Ovary (tissue), 9 donors: Measurements from ENCODE around the gene PLA2G2E. TPM values are rescaled to one million over a fixed set of nuclear protein-coding genes. Genes with fewer than 3 reads are reported as not detected.

Source experiments
- DNase-seq, 5 donors: peaks; one replicate each; pipeline ENCODE4 v3.0.0-alpha.2; 2019 to 2020
- H3K27ac ChIP-seq, 2 donors: fragments of 200-600 bp; one replicate each; pipeline versions ENCODE4 v1.5.1 to v1.8.0; 2019 to 2022
- H3K27me3 ChIP-seq: fragments of 200-600 bp; one replicate; pipeline ENCODE4 v1.8.0; 2022
- H3K36me3 ChIP-seq: fragments of 200-600 bp; sonication (generic); one replicate; pipeline ENCODE4 v1.5.1; 2019
- H3K4me1 ChIP-seq: one replicate; pipeline ENCODE4 v1.8.1; 2013; ENCODE audit warnings: mild to moderate bottlenecking, moderate library complexity; ENCODE audit not compliant: insufficient read depth
- H3K4me3 ChIP-seq: fragments of 200-600 bp; sonication (generic); one replicate; pipeline ENCODE4 v1.5.1; 2017
- H3K9me3 ChIP-seq, 2 donors: fragments of 200-600 bp in 1 of 2; sonication (generic) in 1 of 2; one replicate each; pipeline versions ENCODE4 v1.5.1 to v1.8.1; 2013 to 2019; ENCODE audit warnings: mild to moderate bottlenecking in 1 of 2, moderate library complexity in 1 of 2
- EP300 ChIP-seq: sonication (generic); formaldehyde crosslinking; IDR thresholded peaks from one replicate; pipeline ENCODE4 v1.6.1; 2017; ENCODE audit warnings: antibody characterized with exemption
- POLR2A ChIP-seq: fragments of 450-650 bp; IDR thresholded peaks from one replicate; pipeline ENCODE4 v1.6.1; 2017; ENCODE audit warnings: antibody characterized with exemption, mild to moderate bottlenecking, moderate library complexity
- WGBS, 3 donors: extraction: QIAGEN DNeasy Blood & Tissue Kit in 1 of 3; methylation state at CpG; one replicate each; pipeline versions ENCODE4 v1.1.5 to v1.1.7; 2013 to 2017; 5-methylcytosine and 5-hydroxymethylcytosine counted together
- intact Hi-C, 4 donors: fragments of 100-400 bp; cut with DNase I; formaldehyde crosslinking; loops; one replicate each; pipeline versions ENCODE4 v1.11.0 to v1.15.1; 2022 to 2023
- polyA plus RNA-seq, 2 donors: library from polyadenylated mRNA; stranded (reverse); fragments of 200-250 nt in 1 of 2; fragments of 350-450 nt in 1 of 2; fragmentation: Illumina TruSeq in 1 of 2; extraction: RNeasy Lipid Tissue Mini Kit (QIAGEN cat#74804) in 1 of 2; gene quantifications; one replicate each; pipeline ENCODE4 v1.2.3, GENCODE V29; 2013 to 2014
- total RNA-seq, 7 donors: library from RNA; depleted of rRNA in 2 of 7; stranded (reverse); fragments of >200 nt in 2 of 7; fragmentation: NEBNext Ultra II Directional in 3 of 7; extraction: Animal tissue kit (Norgen Biotek cat#: 25700) in 3 of 7; gene quantifications; one replicate each; pipeline versions ENCODE4 v1.1.0 to v1.2.4, GENCODE V29; 2016 to 2023
- TF ChIP-seq, protein P1 (sequence below), 3 donors: fragments of 450-650 bp in 2 of 3; fragments of 200-600 bp in 1 of 3; IDR thresholded peaks; one replicate each; pipeline versions ENCODE4 v1.5.1 to v1.8.0; 2016 to 2022; ENCODE audit warnings: antibody characterized with exemption in 3 of 3, mild to moderate bottlenecking in 1 of 3
- donor health status: DM: no; HTN: no; CAD: no; lungs with moderate emphysema.
- donor health status: DM: no; HTN: no; CAD: no.
- donor health status: Bipolar disorder and iron deficiency.
- donor health status: DM: yes; HTN: yes; CAD: no.
- donor health status: DM: no; HTN: no; CAD: no.
- donor health status: DM: yes; HTN: yes; CAD: no.

Gene PLA2G2E
- total and polyA plus RNA-seq, 9 donors: not detected

DNA sequence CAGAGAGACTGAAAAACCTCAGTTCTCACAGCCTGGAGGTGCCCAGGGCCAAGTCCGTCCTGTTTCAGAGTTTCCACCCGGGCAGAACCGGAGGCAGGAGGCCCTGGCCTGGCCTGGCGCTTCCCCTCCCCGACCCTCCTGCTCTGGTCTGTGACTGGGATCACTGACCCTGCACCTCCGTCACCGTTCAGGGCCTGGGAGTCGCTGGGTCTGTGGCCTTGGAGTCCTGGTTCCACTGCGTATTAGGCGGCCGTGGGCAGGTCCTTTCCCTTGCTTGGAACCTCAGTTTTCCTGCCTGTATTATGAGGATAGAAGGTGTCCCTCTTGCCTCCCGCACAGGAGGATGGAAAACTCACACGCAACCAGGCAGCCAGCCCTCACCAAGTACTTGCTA lies 533 bp upstream of the PLA2G2E start:
- Histone ChIP-seq H3K4me1 (peaks cover 2% of the 10 kb centered on the region), H3K27ac (no peak overlapping the region), H3K4me3 (no peak overlapping the region), H3K27me3 (no peaks in the 10 kb centered on the region), H3K36me3 (no peaks in the 10 kb centered on the region), H3K9me3 (no peaks in the 10 kb centered on the region)
- no peak for TF ChIP-seq POLR2A
- TF ChIP-seq, protein P1, sequence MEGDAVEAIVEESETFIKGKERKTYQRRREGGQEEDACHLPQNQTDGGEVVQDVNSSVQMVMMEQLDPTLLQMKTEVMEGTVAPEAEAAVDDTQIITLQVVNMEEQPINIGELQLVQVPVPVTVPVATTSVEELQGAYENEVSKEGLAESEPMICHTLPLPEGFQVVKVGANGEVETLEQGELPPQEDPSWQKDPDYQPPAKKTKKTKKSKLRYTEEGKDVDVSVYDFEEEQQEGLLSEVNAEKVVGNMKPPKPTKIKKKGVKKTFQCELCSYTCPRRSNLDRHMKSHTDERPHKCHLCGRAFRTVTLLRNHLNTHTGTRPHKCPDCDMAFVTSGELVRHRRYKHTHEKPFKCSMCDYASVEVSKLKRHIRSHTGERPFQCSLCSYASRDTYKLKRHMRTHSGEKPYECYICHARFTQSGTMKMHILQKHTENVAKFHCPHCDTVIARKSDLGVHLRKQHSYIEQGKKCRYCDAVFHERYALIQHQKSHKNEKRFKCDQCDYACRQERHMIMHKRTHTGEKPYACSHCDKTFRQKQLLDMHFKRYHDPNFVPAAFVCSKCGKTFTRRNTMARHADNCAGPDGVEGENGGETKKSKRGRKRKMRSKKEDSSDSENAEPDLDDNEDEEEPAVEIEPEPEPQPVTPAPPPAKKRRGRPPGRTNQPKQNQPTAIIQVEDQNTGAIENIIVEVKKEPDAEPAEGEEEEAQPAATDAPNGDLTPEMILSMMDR (IDR thresholded peaks at IDR 0.05): no peak
- no peak for TF ChIP-seq EP300
- 80 to 89% (median 84%) methylated on average over 13 of the region's 13 CpGs for WGBS, 3 donors
- DNase-seq: no peak
- intact Hi-C loops: loop anchor here in 1 of 4 donors (5.0 to 10.0 kb wide), 2 partner anchors 441 to 568 kb away; no protein-coding TSS in a partner anchor

DNA sequence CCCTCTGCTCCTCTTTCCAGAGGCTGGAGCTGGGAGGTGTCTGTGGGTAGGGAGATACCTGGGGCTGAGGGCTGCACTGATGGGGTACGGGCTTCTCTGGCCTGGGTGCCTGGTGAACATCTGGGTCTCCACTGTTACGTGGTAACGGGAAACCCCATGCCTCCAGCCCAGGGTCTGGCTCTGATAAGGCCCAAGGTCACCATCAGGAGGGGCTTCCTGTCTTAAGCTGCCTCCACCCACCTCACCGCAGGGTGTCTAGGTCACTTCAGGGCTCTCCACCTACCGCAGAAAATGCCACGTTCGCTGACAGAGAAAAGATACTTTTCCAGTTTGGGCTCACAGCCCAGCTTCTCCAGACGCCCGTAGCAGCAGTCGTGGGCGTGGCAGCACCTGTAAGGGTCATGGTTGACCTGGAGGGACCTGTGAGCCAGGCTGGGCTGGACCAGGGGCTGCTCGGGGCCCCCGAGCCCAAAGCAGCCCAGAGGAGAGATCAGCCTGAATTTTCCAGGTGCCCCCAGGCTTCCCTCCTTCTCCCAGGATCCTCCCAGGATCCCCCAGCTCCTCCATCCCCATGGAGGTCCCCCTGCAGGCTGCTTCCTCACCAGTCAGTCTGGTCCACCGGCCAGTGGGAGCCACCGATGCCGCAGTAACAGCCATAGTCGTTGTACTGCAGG lies 1.3 kb downstream of the PLA2G2E start:
- Histone ChIP-seq H3K27me3 (no peaks in the 10 kb centered on the region), H3K27ac (no peak overlapping the region), H3K36me3 (no peaks in the 10 kb centered on the region), H3K4me3 (no peak overlapping the region), H3K9me3 (no peaks in the 10 kb centered on the region), H3K4me1 (peaks cover 2% of the 10 kb centered on the region)
- 54 to 64% (median 63%) methylated on average over 17 of the region's 17 CpGs for WGBS, 3 donors
- TF ChIP-seq EP300 (no peak), POLR2A (no peak)
- TF ChIP-seq, protein P1 (IDR thresholded peaks at IDR 0.05): no peak
- no peak for DNase-seq
- intact Hi-C loops: loop anchor here in 1 of 4 donors (5.0 to 10.0 kb wide), 2 partner anchors 443 to 570 kb away; no protein-coding TSS in a partner anchor

DNA sequence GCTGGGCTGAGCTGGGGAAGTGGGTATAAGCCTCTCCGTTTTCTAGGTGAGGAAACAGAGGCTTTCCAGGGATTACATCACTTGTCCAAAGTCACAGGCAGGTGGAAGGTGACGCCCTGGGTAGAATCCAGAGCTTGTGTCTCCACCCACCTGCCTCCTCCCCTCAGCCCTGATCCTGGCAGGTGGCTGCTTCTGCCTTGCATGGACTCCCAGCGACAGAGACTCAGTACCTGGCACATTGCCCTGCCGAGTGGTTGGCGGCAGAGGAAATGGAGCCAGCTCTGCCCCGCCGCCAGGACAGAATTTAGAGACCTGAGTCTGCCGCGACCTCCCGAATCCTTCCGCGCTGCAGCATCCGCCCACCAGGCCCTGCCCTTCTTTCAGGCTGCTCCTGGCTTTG lies 2.1 kb downstream of the PLA2G2E start:
- 79 to 92% (median 88%) methylated on average over 13 of the region's 13 CpGs for WGBS, 3 donors
- no peak for DNase-seq
- TF ChIP-seq, protein P1 (IDR thresholded peaks at IDR 0.05): no peak
- no peak for TF ChIP-seq EP300
- TF ChIP-seq POLR2A: no peak
- no peak overlapping the region for H3K27ac ChIP-seq
- intact Hi-C loops: loop anchor here in 1 of 4 donors (5.0 to 10.0 kb wide), 2 partner anchors 443 to 571 kb away; no protein-coding TSS in a partner anchor
- H3K36me3 ChIP-seq: no peaks in the 10 kb centered on the region
- no peaks in the 10 kb centered on the region for H3K9me3 ChIP-seq
- peaks cover 2% of the 10 kb centered on the region for H3K4me1 ChIP-seq
- no peaks in the 10 kb centered on the region for H3K27me3 ChIP-seq
- H3K4me3 ChIP-seq: no peak overlapping the region

DNA sequence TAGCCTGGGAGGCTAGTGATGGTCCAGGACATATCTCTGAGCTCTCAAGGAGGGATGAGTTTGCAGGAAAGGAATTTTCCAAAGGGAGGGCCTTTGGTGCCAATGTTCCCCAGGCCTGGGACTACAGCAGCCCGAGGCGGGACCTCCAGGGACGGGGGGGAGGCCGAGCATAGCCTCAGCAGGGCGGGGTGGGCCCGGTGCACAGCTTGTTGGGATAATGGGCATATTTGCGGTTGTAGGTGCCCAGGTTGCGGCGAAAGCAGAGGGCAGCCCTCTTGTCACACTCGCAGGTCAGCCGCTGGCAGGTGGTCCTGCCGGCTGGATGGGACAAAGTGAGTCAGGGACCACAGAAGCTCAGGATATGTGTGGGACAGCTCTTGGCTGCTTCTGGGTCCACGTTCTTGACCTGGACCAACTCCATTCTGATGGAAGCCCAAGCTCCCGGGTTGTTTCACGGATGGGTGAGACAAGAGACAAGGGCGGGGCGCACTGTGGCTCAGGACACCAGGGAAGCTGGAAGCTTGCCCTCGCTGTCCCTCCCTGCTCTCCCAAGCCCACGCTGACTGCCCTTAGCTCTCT lies 3.2 kb downstream of the PLA2G2E start:
- TF ChIP-seq POLR2A (no peak), EP300 (no peak)
- TF ChIP-seq, protein P1 (IDR thresholded peaks at IDR 0.05): no peak
- H3K4me1 ChIP-seq: peaks cover 2% of the 10 kb centered on the region

More for the DNA sequence above, 3.2 kb downstream of the PLA2G2E start:
- no peak for DNase-seq
- WGBS, 3 donors: 93 to 95% (median 93%) methylated on average over 19 of the region's 19 CpGs
- no peaks in the 10 kb centered on the region for H3K9me3 ChIP-seq
- no peaks in the 10 kb centered on the region for H3K36me3 ChIP-seq
- no peaks in the 10 kb centered on the region for H3K27me3 ChIP-seq
- intact Hi-C loops: loop anchor here in 1 of 4 donors (5.0 to 10.0 kb wide), 2 partner anchors 445 to 572 kb away; no protein-coding TSS in a partner anchor
- H3K27ac ChIP-seq: no peak overlapping the region
- no peak overlapping the region for H3K4me3 ChIP-seq
